Kidney glomerular epithelial cell (primary cell): ENCODE measurements around the gene PTPN12.
"Not testable (repeated sequence)": the region's sequence is repeated elsewhere in the genome, so short reads cannot be mapped to it uniquely, and the experiment has no call there.

Source experiments
- DNase-seq: peaks from one replicate; lab custom pipeline; 2025; lab: John Stamatoyannopoulos, UW

Gene PTPN12

GRCh38 chr7:77538281-77539212 lies 1.5 kb downstream of the PTPN12 start:
- peak; percentile 88 for DNase-seq

GRCh38 chr7:77540402-77540822 lies 3.3 kb downstream of the PTPN12 start:
- no peak for DNase-seq

GRCh38 chr7:77540993-77541392 lies 3.9 kb downstream of the PTPN12 start:
- not testable (repeated sequence) for DNase-seq

DNA sequence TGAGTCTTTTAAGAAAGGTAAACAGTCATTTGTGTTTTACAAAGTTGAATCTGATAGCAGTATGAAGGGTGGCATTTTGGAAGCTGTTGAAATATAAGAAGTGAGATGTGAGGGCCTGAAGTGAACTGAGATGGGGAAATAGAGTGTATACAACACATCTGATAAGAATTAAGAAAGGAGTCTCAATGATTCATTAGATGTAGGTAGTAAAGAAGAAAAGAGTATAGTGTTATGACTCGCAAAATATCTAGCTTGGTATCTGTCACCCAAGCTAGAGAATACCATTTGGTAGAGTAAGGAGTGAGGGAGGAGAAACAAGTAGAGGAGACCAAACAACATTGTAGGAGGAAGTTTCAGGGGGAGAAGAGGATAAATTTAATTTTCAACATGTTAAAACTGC lies 5.3 kb downstream of the PTPN12 start:
- DNase-seq, result no peak

DNA sequence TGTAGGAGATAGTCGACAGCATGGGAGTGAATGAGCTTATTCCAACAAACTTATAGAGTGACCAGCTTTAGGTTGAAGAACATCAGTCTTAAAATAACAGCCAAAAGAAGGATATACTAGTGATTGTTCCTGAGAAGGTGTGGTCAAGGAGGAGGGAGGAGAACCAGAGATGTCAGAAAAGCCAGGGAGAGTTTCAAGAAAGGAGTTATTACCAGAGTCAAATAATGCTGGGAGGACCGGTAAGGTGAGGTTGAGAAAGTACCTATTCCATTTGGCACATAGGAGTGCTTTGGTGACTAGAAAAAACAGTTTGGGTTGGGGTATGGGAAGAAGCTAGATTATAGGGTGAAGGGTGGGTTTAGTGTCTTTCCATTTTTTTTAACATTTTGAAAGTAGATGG lies 5.8 kb downstream of the PTPN12 start:
- no peak for DNase-seq

DNA sequence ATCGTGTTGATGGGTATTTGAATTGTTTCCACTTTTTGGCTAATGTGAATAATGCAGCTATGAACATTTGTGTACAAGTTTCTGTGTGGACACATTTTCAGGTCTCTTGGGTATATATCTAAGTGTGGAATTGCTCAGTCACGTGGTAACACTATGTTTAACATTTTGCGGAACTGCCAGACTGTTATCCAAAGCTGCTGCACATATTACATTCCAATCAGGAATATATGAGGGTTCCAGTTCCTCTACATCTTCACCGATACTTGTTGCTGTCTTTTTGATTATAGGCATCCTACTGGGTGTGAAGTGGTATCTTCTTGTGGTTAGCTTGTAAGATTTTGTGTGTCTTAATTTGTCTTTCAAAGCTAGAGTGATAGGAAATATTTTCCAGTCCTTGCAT lies 6.8 kb downstream of the PTPN12 start:
- DNase-seq, result no peak

- no peak for DNase-seq
Measured at GRCh38 chr7:77544518-77544917, 7.4 kb downstream of the PTPN12 start.

GRCh38 chr7:77548206-77548605 lies 11.1 kb downstream of the PTPN12 start:
- DNase-seq, result no peak

- no peak for DNase-seq
Measured at GRCh38 chr7:77549106-77549870, 12.2 kb downstream of the PTPN12 start.

DNA sequence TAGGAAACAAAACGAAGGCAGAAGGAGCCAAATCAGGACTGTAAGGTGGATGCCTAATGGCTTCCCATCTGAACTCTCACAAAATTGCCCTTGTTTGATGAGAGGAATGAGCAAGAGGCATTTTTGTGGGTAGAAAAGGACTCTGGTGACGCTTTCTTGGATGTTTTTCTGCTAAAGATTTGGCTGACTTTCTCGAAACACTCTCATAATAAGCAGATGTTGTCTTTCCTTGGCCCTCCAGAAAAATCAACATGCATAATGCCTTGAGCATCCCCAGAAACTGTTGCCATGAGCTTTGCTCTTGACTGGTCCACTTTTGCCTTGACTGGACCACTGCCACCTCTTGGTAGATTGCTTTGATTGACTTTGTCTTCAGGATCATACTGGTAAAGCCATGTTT lies 13.5 kb downstream of the PTPN12 start:
- no peak for DNase-seq

GRCh38 chr7:77553123-77553522 lies 16.0 kb downstream of the PTPN12 start:
- DNase-seq, result no peak

GRCh38 chr7:77558284-77558967 lies 21.3 kb downstream of the PTPN12 start:
- DNase-seq, result no peak

DNA sequence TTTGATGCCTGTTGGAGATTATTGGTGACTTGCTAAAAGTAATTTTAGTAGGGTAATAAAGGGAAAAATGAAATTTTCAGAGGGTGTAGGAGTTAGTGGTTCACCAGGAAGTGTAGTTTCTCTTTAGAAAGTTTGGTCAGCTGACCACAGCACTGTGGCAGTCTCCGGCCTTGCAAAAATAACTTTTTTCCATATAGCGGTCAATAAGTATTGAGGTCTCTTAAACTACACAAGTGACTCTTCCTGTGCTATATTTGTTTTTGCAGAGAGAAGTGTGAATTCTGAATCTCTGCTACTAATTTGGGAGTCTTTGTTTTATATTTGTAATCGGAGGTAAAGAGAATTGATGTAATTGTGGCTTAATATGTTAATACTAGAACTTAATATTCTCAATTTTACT lies 24.3 kb downstream of the PTPN12 start:
- no peak for DNase-seq

DNA sequence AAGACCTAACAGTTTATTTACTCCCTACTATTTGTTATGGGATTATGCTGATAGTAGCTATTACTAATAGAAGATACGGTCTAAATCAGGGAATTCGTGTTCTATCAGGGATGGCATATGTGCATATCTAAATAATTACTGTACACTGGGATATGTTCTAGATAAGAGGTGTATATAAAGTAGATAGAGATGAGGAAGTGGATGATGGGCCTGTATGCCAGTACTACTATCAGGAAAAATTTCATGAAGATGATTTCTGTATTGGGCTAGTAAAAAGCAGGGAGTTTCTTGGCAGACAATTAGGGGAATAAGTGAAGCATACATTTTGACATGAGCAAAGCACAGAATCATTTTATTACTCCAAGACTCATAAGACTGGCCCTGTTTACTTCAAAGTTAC lies 26.2 kb downstream of the PTPN12 start:
- no peak for DNase-seq

DNA sequence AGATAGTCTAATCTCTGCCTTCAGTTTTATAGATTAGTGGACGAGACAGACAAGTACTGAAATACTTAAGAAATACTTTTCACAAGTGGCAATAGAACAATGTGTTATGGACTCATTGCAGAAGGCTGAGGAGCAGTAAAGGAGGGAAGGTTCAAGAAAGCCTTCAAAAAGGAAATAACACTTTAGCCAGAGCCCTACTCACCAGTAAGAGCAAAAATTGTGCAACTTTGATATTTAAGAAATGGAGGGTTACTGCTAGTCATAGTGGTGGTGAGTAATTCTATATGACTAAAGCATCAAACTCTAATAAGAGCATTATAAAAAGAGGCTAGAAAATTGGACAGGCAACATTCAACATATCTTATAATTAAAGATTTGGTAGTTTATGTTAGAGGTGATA lies 28.8 kb downstream of the PTPN12 start:
- no peak for DNase-seq

GRCh38 chr7:77566421-77566820 lies 29.3 kb downstream of the PTPN12 start:
- no peak for DNase-seq

- DNase-seq, result no peak
Measured at GRCh38 chr7:77569514-77570232, 32.6 kb downstream of the PTPN12 start.

GRCh38 chr7:77570330-77571011 lies 33.4 kb downstream of the PTPN12 start:
- DNase-seq, result peak; percentile 38

GRCh38 chr7:77571801-77572200 lies 34.7 kb downstream of the PTPN12 start:
- DNase-seq, result no peak

- peak; percentile 29 for DNase-seq
Measured at GRCh38 chr7:77575187-77575586, 38.1 kb downstream of the PTPN12 start.

DNA sequence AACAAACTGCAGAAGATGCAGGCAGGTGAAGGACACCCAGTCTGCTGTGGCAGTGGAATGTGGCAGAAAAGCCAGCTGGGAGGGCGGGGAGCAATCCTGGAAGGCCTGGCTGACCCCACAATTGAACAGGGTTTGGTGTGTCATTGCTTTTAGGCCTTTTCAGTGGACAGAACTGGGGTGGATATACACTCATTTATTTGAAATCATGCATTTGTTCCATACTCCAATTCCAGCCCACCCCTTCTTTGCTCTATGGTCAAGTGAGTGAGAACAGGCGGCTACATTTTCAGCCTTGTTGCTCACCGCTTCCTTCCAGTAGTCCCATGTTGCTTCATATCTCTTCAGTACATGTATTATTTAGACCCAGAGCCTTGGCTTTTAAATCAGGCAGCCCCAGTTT lies 39.8 kb downstream of the PTPN12 start:
- no peak for DNase-seq
